ENCODE data around the gene MARCHF2. TPM values are rescaled to one million over a fixed set of nuclear protein-coding genes. Genes with fewer than 3 reads are reported as not detected.

Gene MARCHF2
- total and polyA plus RNA-seq, 9 of the 15 experiments (the other 6 are each of a cell fraction or from before 2014, with no cell fraction given), result 0.39 to 6.4 (median 2.2) TPM

DNA sequence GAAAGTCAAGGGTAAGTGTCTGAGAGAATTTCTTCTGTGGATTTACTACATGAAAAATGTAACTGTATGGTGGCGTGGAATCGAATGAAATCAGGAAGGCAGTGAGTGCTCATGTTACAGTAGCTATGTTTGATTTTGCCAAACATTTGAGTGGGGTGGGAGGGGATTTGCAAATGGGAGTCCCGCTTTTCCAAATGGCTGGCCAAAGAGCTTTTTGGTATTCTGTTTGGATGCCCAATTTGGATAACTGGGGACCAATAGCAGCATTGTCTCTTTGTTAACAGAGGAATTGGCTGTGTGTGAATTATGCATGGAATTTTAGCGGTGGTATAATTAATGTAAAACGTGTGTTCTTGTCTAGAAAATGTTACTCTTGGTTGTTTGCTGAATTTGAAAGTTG, 49.5 kb downstream of the MARCHF2 start:
- Histone ChIP-seq H3K36me3 (ENCODE audit: control insufficient read depth, insufficient read depth, low read length) (peaks cover 99% of the 10 kb centered on the region), H3K4me1 (replicated peaks in 1 of 2; ENCODE audit: control insufficient read depth in 2 of 2, insufficient read depth in 2 of 2, low read length in 2 of 2) (no peaks in the 10 kb centered on the region), H3K27ac (ENCODE audit: extremely low read depth, low read depth, low read length) (no peak overlapping the region), H3K9me3 (replicated peaks; ENCODE audit: control insufficient read depth, insufficient read depth, low read depth, low read length) (no peaks in the 10 kb centered on the region), H3K27me3 (ENCODE audit: control insufficient read depth in 2 of 2, insufficient read depth in 2 of 2, low read length in 2 of 2) (no peaks in the 10 kb centered on the region), H2AFZ (ENCODE audit: low read depth, low read length) (no peak overlapping the region), H3K4me2 (ENCODE audit: insufficient read depth, low read length) (no peak overlapping the region), H3K9ac (ENCODE audit: insufficient read depth in 1 of 2, low read depth in 2 of 2, low read length in 2 of 2) (no peak overlapping the region), H3K4me3 (no peak overlapping the region), H4K20me1 (replicated peaks; ENCODE audit: control insufficient read depth, insufficient read depth, low read length) (peaks cover 44% of the 10 kb centered on the region), H3K9me1 (ENCODE audit: control insufficient read depth, insufficient read depth, low read length) (no peaks in the 10 kb centered on the region), H3K79me2 (ENCODE audit: control insufficient read depth, insufficient read depth, low read length) (peaks cover 80% of the 10 kb centered on the region)
- ChIA-PET POLR2A (interaction anchor here (0.6 to 3.5 kb wide), 8 partner anchors 9 to 195 kb away, joined by 3 to 18 read pairs (median 4); partner anchors contain the start of gene HNRNPM), CTCF (ENCODE audit: low intra/inter-chr PET ratio) (no interaction called here)
- DNase-seq (ENCODE audit: extremely low read depth in 1 of 4, low spot score in 3 of 4) (no peak), ATAC-seq (no peak), FAIRE-seq (no peak)
- WGBS (ENCODE audit: insufficient coverage, low coverage, missing lambda C conversion rate), result 80% methylated on average over 5 of the region's 5 CpGs
- in situ Hi-C loops (cut with MboI), result no loop called here
- BruUV-seq (replicated peaks), result no TSS peak
- intact Hi-C loops (cut with micrococcal nuclease), result no loop called here
- TF ChIP-seq SMAD2 (IDR thresholded peaks at IDR 0.05; ENCODE audit: low read depth, low read length), result no peak
- no peak for TF ChIP-seq DIDO1 (tag; IDR thresholded peaks at IDR 0.05; ENCODE audit: low read depth)
- no peak for TF ChIP-seq RBFOX2 (IDR thresholded peaks at IDR 0.05; ENCODE audit: low read depth, low read length)
- TF ChIP-seq, protein P1, sequence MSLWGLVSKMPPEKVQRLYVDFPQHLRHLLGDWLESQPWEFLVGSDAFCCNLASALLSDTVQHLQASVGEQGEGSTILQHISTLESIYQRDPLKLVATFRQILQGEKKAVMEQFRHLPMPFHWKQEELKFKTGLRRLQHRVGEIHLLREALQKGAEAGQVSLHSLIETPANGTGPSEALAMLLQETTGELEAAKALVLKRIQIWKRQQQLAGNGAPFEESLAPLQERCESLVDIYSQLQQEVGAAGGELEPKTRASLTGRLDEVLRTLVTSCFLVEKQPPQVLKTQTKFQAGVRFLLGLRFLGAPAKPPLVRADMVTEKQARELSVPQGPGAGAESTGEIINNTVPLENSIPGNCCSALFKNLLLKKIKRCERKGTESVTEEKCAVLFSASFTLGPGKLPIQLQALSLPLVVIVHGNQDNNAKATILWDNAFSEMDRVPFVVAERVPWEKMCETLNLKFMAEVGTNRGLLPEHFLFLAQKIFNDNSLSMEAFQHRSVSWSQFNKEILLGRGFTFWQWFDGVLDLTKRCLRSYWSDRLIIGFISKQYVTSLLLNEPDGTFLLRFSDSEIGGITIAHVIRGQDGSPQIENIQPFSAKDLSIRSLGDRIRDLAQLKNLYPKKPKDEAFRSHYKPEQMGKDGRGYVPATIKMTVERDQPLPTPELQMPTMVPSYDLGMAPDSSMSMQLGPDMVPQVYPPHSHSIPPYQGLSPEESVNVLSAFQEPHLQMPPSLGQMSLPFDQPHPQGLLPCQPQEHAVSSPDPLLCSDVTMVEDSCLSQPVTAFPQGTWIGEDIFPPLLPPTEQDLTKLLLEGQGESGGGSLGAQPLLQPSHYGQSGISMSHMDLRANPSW (CRISPR knock-in tag; IDR thresholded peaks at IDR 0.05), result no peak
- TF ChIP-seq SMARCA5 (IDR thresholded peaks at IDR 0.05), result no peak
- no peak for TF ChIP-seq ZNF184 (CRISPR knock-in tag; IDR thresholded peaks at IDR 0.05)
- TF ChIP-seq HMGN3 (IDR thresholded peaks at IDR 0.05; ENCODE audit: borderline replicate concordance, extremely low read depth, insufficient read length, low read depth, low read length), result no peak
- no peak for TF ChIP-seq CUX1 (CRISPR knock-in tag; IDR thresholded peaks at IDR 0.05)
- TF ChIP-seq ASH1L (IDR thresholded peaks at IDR 0.05; ENCODE audit: borderline replicate concordance, low read depth, partially characterized antibody), result no peak
- TF ChIP-seq TARDBP (IDR thresholded peaks at IDR 0.05), result no peak
- TF ChIP-seq, protein P2, sequence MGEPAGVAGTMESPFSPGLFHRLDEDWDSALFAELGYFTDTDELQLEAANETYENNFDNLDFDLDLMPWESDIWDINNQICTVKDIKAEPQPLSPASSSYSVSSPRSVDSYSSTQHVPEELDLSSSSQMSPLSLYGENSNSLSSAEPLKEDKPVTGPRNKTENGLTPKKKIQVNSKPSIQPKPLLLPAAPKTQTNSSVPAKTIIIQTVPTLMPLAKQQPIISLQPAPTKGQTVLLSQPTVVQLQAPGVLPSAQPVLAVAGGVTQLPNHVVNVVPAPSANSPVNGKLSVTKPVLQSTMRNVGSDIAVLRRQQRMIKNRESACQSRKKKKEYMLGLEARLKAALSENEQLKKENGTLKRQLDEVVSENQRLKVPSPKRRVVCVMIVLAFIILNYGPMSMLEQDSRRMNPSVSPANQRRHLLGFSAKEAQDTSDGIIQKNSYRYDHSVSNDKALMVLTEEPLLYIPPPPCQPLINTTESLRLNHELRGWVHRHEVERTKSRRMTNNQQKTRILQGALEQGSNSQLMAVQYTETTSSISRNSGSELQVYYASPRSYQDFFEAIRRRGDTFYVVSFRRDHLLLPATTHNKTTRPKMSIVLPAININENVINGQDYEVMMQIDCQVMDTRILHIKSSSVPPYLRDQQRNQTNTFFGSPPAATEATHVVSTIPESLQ (CRISPR knock-in tag; IDR thresholded peaks at IDR 0.05), result no peak
- TF ChIP-seq ZNF699 (CRISPR knock-in tag; IDR thresholded peaks at IDR 0.05; ENCODE audit: insufficient replicate concordance), result no peak
- TF ChIP-seq ZSCAN29 (IDR thresholded peaks at IDR 0.05), result no peak
- no peak for TF ChIP-seq ZNF224 (CRISPR knock-in tag; IDR thresholded peaks at IDR 0.05)
